ENCODE data around the gene B3GNT8.

- TF ChIP-seq CTCF (IDR thresholded peaks at IDR 0.05; ENCODE audit: poor library complexity, severe bottlenecking) (no peak), SMC3 (conservative IDR thresholded peaks at IDR 0.05; ENCODE audit: poor library complexity) (no peak), EZH2 (IDR thresholded peaks at IDR 0.05; ENCODE audit: borderline replicate concordance, insufficient read depth, low read length, poor library complexity, severe bottlenecking) (no peak)
Measured at GRCh38 chr19:41443813-41444455, 16.8 kb upstream of the B3GNT8 start.

All from neural cell (in vitro differentiated cells).